GM23338 (cell line): ENCODE data around the gene TMEM45A. TPM values are rescaled to one million over a fixed set of nuclear protein-coding genes. Genes with fewer than 3 reads are reported as not detected.
A peak's percentile ranks its signal among the peaks of the same experiment; 100 is the strongest.

Source experiments
- ATAC-seq: fragments of 200-7000 bp; cut with Tn5 transposase; 3 replicates; pipeline ENCODE4 v1.9.1; 2020
- DNase-seq: peaks from one replicate; pipeline ENCODE4 v3.0.0-alpha.2; 2015; ENCODE audit warnings: low spot score
- H2AFZ ChIP-seq: fragments of 200-600 bp; sonication (generic); 2 replicates; pipeline ENCODE4 v1.8.0; 2016; ENCODE audit warnings: antibody characterized with exemption, mild to moderate bottlenecking, moderate library complexity
- H3F3A ChIP-seq: fragments of 200-600 bp; sonication (generic); replicated peaks from 2 replicates; pipeline ENCODE4 v1.8.0; 2017; ENCODE audit warnings: antibody characterized with exemption, mixed run types, low read depth
- H3K27ac ChIP-seq: fragments of 200-600 bp; sonication (generic); 2 replicates; pipeline ENCODE4 v1.6.1; 2016; ENCODE audit warnings: low read depth
- H3K27me3 ChIP-seq: fragments of 200-600 bp; sonication (generic); 2 replicates; pipeline ENCODE4 v1.8.0; 2016; ENCODE audit warnings: mild to moderate bottlenecking, mixed run types, moderate library complexity; ENCODE audit not compliant: insufficient read depth
- H3K36me3 ChIP-seq: fragments of 200-600 bp; sonication (generic); 2 replicates; pipeline ENCODE4 v1.8.0; 2016; ENCODE audit warnings: mild to moderate bottlenecking; ENCODE audit not compliant: insufficient read depth
- H3K4me1 ChIP-seq: fragments of 200-600 bp; sonication (generic); 2 replicates; pipeline ENCODE4 v1.8.0; 2016; ENCODE audit warnings: mild to moderate bottlenecking, moderate library complexity; ENCODE audit not compliant: insufficient read depth
- H3K4me2 ChIP-seq: fragments of 200-600 bp; sonication (generic); 2 replicates; pipeline ENCODE4 v1.7.1; 2017; ENCODE audit warnings: mixed run types
- H3K4me3 ChIP-seq: fragments of 200-600 bp; sonication (generic); 2 replicates; pipeline ENCODE4 v1.6.1; 2016; ENCODE audit warnings: mixed run types
- H3K79me2 ChIP-seq: fragments of 200-600 bp; sonication (generic); replicated peaks from 2 replicates; pipeline ENCODE4 v1.8.0; 2017; ENCODE audit warnings: mild to moderate bottlenecking; ENCODE audit not compliant: insufficient read depth
- H3K9me2 ChIP-seq: fragments of 200-600 bp; sonication (generic); 2 replicates; pipeline ENCODE4 v1.8.0; 2017; ENCODE audit not compliant: insufficient read depth
- H4K20me1 ChIP-seq: fragments of 200-600 bp; sonication (generic); replicated peaks from 2 replicates; pipeline ENCODE4 v1.8.0; 2017; ENCODE audit warnings: mild to moderate bottlenecking; ENCODE audit not compliant: insufficient read depth
- H3K27ac Mint-ChIP-seq: 2 replicates; pipeline ENCODE4 v1.8.0; 2020; ENCODE audit warnings: inconsistent platforms, mild to moderate bottlenecking, moderate library complexity, mixed read lengths
- H3K27me3 Mint-ChIP-seq: 3 replicates; pipeline ENCODE4 v1.8.0; 2022; ENCODE audit warnings: low read depth, mild to moderate bottlenecking, moderate library complexity, mixed read lengths, inconsistent platforms; ENCODE audit not compliant: insufficient read depth, poor library complexity
- H3K36me3 Mint-ChIP-seq: 3 replicates; pipeline ENCODE4 v1.8.0; 2021; ENCODE audit warnings: low read depth, mild to moderate bottlenecking, inconsistent platforms, moderate library complexity, mixed read lengths
- H3K4me1 Mint-ChIP-seq: 3 replicates; pipeline ENCODE4 v1.8.0; 2020; ENCODE audit warnings: mild to moderate bottlenecking, inconsistent platforms, mixed read lengths
- H3K4me3 Mint-ChIP-seq: 3 replicates; pipeline ENCODE4 v1.8.0; 2021; ENCODE audit warnings: moderate library complexity, mild to moderate bottlenecking, inconsistent platforms, mixed read lengths
- H3K9me3 Mint-ChIP-seq: 3 replicates; pipeline ENCODE4 v1.8.0; 2020; ENCODE audit warnings: moderate library complexity, mild to moderate bottlenecking, inconsistent platforms, mixed read lengths
- CREB1 ChIP-seq: fragments of 250-450 bp; sonication (Bioruptor Pico); IDR thresholded peaks from 2 replicates; pipeline ENCODE4 v1.5.0; 2020; ENCODE audit warnings: low read depth, mild to moderate bottlenecking, moderate library complexity
- EZH2 ChIP-seq: fragments of 200-600 bp; sonication (generic); IDR thresholded peaks from one replicate; pipeline ENCODE4 v1.8.0; 2017; ENCODE audit warnings: antibody characterized with exemption, mild to moderate bottlenecking, low read depth; ENCODE audit not compliant: unreplicated experiment
- EZH2phosphoT487 ChIP-seq: fragments of 200-600 bp; sonication (generic); IDR thresholded peaks from one replicate; pipeline ENCODE4 v1.8.1; 2018; ENCODE audit warnings: antibody characterized with exemption; ENCODE audit not compliant: unreplicated experiment
- JUNB ChIP-seq: IDR thresholded peaks from one replicate; pipeline ENCODE4 v1.6.1; 2016; ENCODE audit warnings: antibody characterized with exemption; ENCODE audit not compliant: unreplicated experiment
- NANOG ChIP-seq: IDR thresholded peaks from 2 replicates; pipeline ENCODE4 v1.6.1; 2016; ENCODE audit warnings: antibody characterized with exemption, borderline replicate concordance
- POLR2AphosphoS5 ChIP-seq: IDR thresholded peaks from 2 replicates; pipeline ENCODE4 v1.6.1; 2016; ENCODE audit warnings: antibody characterized with exemption, low read depth
- STAT1 ChIP-seq: IDR thresholded peaks from one replicate; pipeline ENCODE4 v1.6.1; 2016; ENCODE audit warnings: antibody characterized with exemption; ENCODE audit not compliant: unreplicated experiment
- ZNF114 ChIP-seq: fragments of 250-450 bp; sonication (Bioruptor Pico); IDR thresholded peaks from 2 replicates; pipeline ENCODE4 v1.5.0; 2020; ENCODE audit warnings: mild to moderate bottlenecking, moderate library complexity
- ZNF331 ChIP-seq: fragments of 250-450 bp; sonication (Bioruptor Pico); IDR thresholded peaks from 2 replicates; pipeline ENCODE4 v1.5.0; 2020; ENCODE audit warnings: low read depth, mild to moderate bottlenecking, moderate library complexity
- polyA plus RNA-seq: library from polyadenylated mRNA; unstranded; fragments of >200 nt; fragmentation: Nextera tagmentation; extraction: Ambion mirVana; gene quantifications from 2 replicates; pipeline ENCODE4 v1.2.1, GENCODE V29; 2016
- total RNA-seq: library from RNA; depleted of rRNA; stranded (reverse); fragments of >200 nt; shearing (Covaris generic); gene quantifications from 2 replicates; pipeline ENCODE4 v1.2.3, GENCODE V29; 2014
- TF ChIP-seq, protein P1 (sequence below): IDR thresholded peaks from one replicate; pipeline ENCODE4 v1.6.1; 2018; ENCODE audit warnings: antibody characterized with exemption; ENCODE audit not compliant: unreplicated experiment
- TF ChIP-seq, protein P2 (sequence below): IDR thresholded peaks from 2 replicates; pipeline ENCODE4 v1.6.1; 2016; ENCODE audit warnings: antibody characterized with exemption
- TF ChIP-seq, protein P3 (sequence below), 2 experiments: fragments of 200-600 bp in 1 of 2; sonication (generic) in 1 of 2; conservative IDR thresholded peaks; 2 replicates each; pipeline versions ENCODE4 v1.5.1 to v1.6.1; 2016 to 2017; ENCODE audit warnings: antibody characterized with exemption in 2 of 2, low read depth in 2 of 2, mild to moderate bottlenecking in 2 of 2, moderate library complexity in 1 of 2

Gene TMEM45A
- total and polyA plus RNA-seq, 2 experiments from 2014 or later, result 6.5 to 12.7 TPM

DNA sequence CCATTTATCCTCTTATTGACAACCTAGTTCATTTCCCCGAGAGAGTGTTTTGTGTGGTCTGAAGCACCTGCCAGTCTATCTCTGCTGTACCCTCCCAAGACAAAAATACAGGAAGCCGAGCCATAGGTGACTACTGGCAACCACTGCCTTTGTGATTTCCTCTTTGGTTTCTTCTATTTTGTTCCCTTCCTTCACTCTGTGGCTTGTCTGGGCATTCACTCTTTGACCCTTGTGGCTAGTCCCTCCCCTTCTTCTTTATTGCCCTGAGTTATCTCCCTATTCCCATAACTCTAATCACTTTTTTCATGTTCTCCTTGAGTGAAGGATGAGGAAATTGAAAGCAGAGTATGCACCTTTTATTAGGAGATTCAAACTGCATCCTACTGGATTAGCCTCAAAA, 116.9 kb downstream of the TMEM45A start, which contains the start of gene ADGRG7:
ADGRG7 (plus strand) TSS at position 297 of the 400 bp plus-strand sequence. CDS start 256 bp downstream, outside the sequence.
- no peak within 1 kb of the TSS for H3K27ac ChIP-seq
- H3K4me2 ChIP-seq, result no peak within 1 kb of the TSS
- Mint-ChIP-seq H3K36me3 (no peaks in the 10 kb centered on the region), H3K4me1 (peaks cover 8% of the 10 kb centered on the region; the same call in 2 of the 3 replicates), H3K9me3 (no peaks in the 10 kb centered on the region), H3K27ac (no peak within 1 kb of the TSS; the same call in 1 of the 2 replicates), H3K27me3 (peaks cover 2% of the 10 kb centered on the region), H3K4me3 (no peak within 1 kb of the TSS)
- no peaks in the 10 kb centered on the region for H4K20me1 ChIP-seq
- TF ChIP-seq, protein P1, sequence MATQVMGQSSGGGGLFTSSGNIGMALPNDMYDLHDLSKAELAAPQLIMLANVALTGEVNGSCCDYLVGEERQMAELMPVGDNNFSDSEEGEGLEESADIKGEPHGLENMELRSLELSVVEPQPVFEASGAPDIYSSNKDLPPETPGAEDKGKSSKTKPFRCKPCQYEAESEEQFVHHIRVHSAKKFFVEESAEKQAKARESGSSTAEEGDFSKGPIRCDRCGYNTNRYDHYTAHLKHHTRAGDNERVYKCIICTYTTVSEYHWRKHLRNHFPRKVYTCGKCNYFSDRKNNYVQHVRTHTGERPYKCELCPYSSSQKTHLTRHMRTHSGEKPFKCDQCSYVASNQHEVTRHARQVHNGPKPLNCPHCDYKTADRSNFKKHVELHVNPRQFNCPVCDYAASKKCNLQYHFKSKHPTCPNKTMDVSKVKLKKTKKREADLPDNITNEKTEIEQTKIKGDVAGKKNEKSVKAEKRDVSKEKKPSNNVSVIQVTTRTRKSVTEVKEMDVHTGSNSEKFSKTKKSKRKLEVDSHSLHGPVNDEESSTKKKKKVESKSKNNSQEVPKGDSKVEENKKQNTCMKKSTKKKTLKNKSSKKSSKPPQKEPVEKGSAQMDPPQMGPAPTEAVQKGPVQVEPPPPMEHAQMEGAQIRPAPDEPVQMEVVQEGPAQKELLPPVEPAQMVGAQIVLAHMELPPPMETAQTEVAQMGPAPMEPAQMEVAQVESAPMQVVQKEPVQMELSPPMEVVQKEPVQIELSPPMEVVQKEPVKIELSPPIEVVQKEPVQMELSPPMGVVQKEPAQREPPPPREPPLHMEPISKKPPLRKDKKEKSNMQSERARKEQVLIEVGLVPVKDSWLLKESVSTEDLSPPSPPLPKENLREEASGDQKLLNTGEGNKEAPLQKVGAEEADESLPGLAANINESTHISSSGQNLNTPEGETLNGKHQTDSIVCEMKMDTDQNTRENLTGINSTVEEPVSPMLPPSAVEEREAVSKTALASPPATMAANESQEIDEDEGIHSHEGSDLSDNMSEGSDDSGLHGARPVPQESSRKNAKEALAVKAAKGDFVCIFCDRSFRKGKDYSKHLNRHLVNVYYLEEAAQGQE, result no peak
- TF ChIP-seq POLR2AphosphoS5 (no peak), ZNF114 (CRISPR knock-in tag) (no peak), ZNF331 (CRISPR knock-in tag) (no peak), NANOG (no peak), CREB1 (no peak), STAT1 (no peak), EZH2phosphoT487 (no peak), JUNB (no peak)
- no peaks in the 10 kb centered on the region for H3K36me3 ChIP-seq
- H3K79me2 ChIP-seq, result no peaks in the 10 kb centered on the region
- ATAC-seq (no peak), DNase-seq (no peak)
- no peaks in the 10 kb centered on the region for H3F3A ChIP-seq
- no peaks in the 10 kb centered on the region for H3K27me3 ChIP-seq
- H3K9me2 ChIP-seq, result 0 out of 2 replicates have a peak, but pooled peaks cover 3% of the 10 kb centered on the region
- no peaks in the 10 kb centered on the region; the same call in 1 of the 2 replicates for H3K4me1 ChIP-seq
- no peak within 1 kb of the TSS for H3K4me3 ChIP-seq
- H2AFZ ChIP-seq, result peak within 1 kb of the TSS; percentile 75; the same call in 1 of the 2 replicates

DNA sequence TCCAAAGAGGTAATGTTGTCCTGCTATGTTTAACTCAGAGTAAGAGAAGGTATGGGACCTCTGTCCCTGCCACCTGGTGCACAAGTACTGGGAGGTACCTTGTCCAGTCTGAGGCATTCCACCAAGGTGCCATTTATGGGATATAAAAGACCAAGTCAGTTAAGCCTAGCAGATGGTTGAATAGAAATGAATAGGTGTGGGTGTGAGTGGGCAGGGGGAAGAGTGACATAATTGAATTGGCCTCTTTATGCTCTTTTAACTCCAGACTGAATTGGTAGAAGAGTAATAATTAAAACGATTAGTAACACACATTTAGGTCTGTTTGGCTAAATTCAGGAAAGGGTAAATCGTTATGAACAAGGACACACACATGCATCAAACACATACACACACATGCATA, 117.5 kb downstream of the TMEM45A start:
- Histone ChIP-seq H3K4me2 (no peak overlapping the region), H4K20me1 (no peaks in the 10 kb centered on the region), H3K27me3 (no peaks in the 10 kb centered on the region), H3K4me1 (no peaks in the 10 kb centered on the region; the same call in 1 of the 2 replicates), H3K27ac (no peak overlapping the region), H3K9me2 (0 out of 2 replicates have a peak, but pooled peaks cover 3% of the 10 kb centered on the region), H2AFZ (peak overlapping the region; percentile 75; the same call in 1 of the 2 replicates), H3K4me3 (no peak overlapping the region), H3K79me2 (no peaks in the 10 kb centered on the region), H3F3A (no peaks in the 10 kb centered on the region), H3K36me3 (no peaks in the 10 kb centered on the region)
- no peak for ATAC-seq
- no peak for DNase-seq
- no peaks in the 10 kb centered on the region for H3K36me3 Mint-ChIP-seq
- H3K4me3 Mint-ChIP-seq, result no peak overlapping the region
- H3K27me3 Mint-ChIP-seq, result peaks cover 2% of the 10 kb centered on the region
- no peak overlapping the region; the same call in 1 of the 2 replicates for H3K27ac Mint-ChIP-seq
- H3K4me1 Mint-ChIP-seq, result peaks cover 8% of the 10 kb centered on the region; the same call in 2 of the 3 replicates
- H3K9me3 Mint-ChIP-seq, result no peaks in the 10 kb centered on the region
- TF ChIP-seq STAT1 (no peak), ZNF114 (CRISPR knock-in tag) (no peak), EZH2 (no peak), CREB1 (no peak), ZNF331 (CRISPR knock-in tag) (no peak), EZH2phosphoT487 (no peak), JUNB (no peak), NANOG (no peak)
- TF ChIP-seq, protein P2, sequence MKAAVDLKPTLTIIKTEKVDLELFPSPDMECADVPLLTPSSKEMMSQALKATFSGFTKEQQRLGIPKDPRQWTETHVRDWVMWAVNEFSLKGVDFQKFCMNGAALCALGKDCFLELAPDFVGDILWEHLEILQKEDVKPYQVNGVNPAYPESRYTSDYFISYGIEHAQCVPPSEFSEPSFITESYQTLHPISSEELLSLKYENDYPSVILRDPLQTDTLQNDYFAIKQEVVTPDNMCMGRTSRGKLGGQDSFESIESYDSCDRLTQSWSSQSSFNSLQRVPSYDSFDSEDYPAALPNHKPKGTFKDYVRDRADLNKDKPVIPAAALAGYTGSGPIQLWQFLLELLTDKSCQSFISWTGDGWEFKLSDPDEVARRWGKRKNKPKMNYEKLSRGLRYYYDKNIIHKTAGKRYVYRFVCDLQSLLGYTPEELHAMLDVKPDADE, result no peak
- TF ChIP-seq, protein P3, sequence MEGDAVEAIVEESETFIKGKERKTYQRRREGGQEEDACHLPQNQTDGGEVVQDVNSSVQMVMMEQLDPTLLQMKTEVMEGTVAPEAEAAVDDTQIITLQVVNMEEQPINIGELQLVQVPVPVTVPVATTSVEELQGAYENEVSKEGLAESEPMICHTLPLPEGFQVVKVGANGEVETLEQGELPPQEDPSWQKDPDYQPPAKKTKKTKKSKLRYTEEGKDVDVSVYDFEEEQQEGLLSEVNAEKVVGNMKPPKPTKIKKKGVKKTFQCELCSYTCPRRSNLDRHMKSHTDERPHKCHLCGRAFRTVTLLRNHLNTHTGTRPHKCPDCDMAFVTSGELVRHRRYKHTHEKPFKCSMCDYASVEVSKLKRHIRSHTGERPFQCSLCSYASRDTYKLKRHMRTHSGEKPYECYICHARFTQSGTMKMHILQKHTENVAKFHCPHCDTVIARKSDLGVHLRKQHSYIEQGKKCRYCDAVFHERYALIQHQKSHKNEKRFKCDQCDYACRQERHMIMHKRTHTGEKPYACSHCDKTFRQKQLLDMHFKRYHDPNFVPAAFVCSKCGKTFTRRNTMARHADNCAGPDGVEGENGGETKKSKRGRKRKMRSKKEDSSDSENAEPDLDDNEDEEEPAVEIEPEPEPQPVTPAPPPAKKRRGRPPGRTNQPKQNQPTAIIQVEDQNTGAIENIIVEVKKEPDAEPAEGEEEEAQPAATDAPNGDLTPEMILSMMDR (conservative IDR thresholded peaks at IDR 0.05; ENCODE audit: low read depth in 2 of 2), result no peak
